H1 (cell line): ENCODE data around the gene TLL1. TPM values are rescaled to one million over a fixed set of nuclear protein-coding genes. Genes with fewer than 3 reads are reported as not detected.

Experiments
- NANOG ChIP-seq: IDR thresholded peaks from 2 replicates; pipeline ENCODE4 v1.6.1; 2011; ENCODE audit warnings: low read length, low read depth, mild to moderate bottlenecking, inconsistent platforms; ENCODE audit not compliant: insufficient read depth, poor library complexity, severe bottlenecking
- POU5F1 ChIP-seq: IDR thresholded peaks from 2 replicates; pipeline ENCODE4 v1.6.1; 2011; ENCODE audit warnings: low read depth, mild to moderate bottlenecking, low read length, moderate library complexity
- polyA plus RNA-seq, 7 experiments: library from polyadenylated mRNA; depleted of rRNA in 3 of 7; stranded (reverse) in 5 of 7; unstranded in 2 of 7; fragments of >200 nt in 5 of 7; fragments of 200-250 nt in 2 of 7; gene quantifications; 1 replicate in 5 of 7; 2 replicates in 1 of 7; 4 replicates in 1 of 7; pipeline versions ENCODE4 v1.2.1 to v1.2.3, GENCODE V29; 2011 to 2013; ENCODE audit warnings: missing spikeins in 2 of 7, mixed read lengths in 2 of 7
- total RNA-seq: library from RNA; stranded (reverse); fragmentation: NEBNext Ultra II Directional; extraction: Animal tissue kit (Norgen Biotek cat#: 25700); gene quantifications from 2 replicates; pipeline ENCODE4 v1.2.1, GENCODE V29; 2021
- TF ChIP-seq, protein P1 (sequence below), 3 experiments: IDR thresholded peaks; 1 replicate in 2 of 3; 2 replicates in 1 of 3; pipeline versions ENCODE4 v1.5.1 to v1.6.1; 2011; ENCODE audit warnings: low read length in 3 of 3, mild to moderate bottlenecking in 3 of 3, inconsistent platforms in 2 of 3, low read depth in 1 of 3, moderate library complexity in 1 of 3; ENCODE audit not compliant: insufficient read depth in 1 of 3; ENCODE audit errors: control extremely low read depth in 1 of 3

The TLL1 gene
- total and polyA plus RNA-seq, 2 of the 8 experiments (the other 6 are each of a cell fraction or from before 2014, with no cell fraction given), result 0.18 to 1.1 TPM

DNA sequence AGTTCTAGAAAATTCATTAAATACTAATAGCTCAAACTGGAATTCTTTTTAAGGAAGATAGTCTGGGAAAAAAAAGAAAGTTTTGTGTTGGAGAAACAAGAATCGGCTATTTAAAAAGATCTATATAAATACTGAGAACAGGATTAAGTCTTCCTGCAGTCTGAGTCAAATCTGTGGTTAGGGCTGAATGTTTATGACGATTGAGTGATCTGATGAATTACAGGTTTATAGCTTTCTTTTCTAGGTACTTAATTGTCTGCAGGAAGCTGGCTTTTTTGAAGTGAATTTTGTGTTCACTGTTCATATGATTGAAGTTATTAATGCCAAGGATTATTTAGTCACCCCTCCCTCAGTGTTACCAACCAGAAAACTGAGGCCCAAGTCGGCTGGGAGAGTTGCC, 42.2 kb downstream of the TLL1 start (continued):
- TF ChIP-seq NANOG (no peak), POU5F1 (no peak)
- TF ChIP-seq, protein P1, sequence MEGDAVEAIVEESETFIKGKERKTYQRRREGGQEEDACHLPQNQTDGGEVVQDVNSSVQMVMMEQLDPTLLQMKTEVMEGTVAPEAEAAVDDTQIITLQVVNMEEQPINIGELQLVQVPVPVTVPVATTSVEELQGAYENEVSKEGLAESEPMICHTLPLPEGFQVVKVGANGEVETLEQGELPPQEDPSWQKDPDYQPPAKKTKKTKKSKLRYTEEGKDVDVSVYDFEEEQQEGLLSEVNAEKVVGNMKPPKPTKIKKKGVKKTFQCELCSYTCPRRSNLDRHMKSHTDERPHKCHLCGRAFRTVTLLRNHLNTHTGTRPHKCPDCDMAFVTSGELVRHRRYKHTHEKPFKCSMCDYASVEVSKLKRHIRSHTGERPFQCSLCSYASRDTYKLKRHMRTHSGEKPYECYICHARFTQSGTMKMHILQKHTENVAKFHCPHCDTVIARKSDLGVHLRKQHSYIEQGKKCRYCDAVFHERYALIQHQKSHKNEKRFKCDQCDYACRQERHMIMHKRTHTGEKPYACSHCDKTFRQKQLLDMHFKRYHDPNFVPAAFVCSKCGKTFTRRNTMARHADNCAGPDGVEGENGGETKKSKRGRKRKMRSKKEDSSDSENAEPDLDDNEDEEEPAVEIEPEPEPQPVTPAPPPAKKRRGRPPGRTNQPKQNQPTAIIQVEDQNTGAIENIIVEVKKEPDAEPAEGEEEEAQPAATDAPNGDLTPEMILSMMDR (IDR thresholded peaks at IDR 0.05; ENCODE audit: control extremely low read depth in 1 of 3, insufficient read depth in 1 of 3, low read depth in 1 of 3, low read length in 3 of 3), result no peak
